H1 (cell line): Measurements from ENCODE around the gene MAML3. TPM values are rescaled to one million over a fixed set of nuclear protein-coding genes. Genes with fewer than 3 reads are reported as not detected.

Experiments
- CTCF ChIA-PET: fragments of 300-600 bp; sonication (Branson Sonifier 250); formaldehyde crosslinking; loops from one replicate; lab custom pipeline; 2021; ENCODE audit not compliant: partially characterized antibody; lab: Charles Lee
- POLR2A ChIA-PET: fragments of 300-600 bp; sonication (Branson Sonifier 250); formaldehyde crosslinking; loops from one replicate; lab custom pipeline; 2021; ENCODE audit warnings: inconsistent platforms; ENCODE audit not compliant: partially characterized antibody; lab: Charles Lee
- DNase-seq, 2 experiments: peaks; one replicate each; pipeline versions ENCODE4 v3.0.0 to v3.0.0-alpha.2; 2010 to 2022; ENCODE audit warnings: low spot score in 2 of 2, low read depth in 1 of 2, mixed read lengths in 1 of 2
- FAIRE-seq: peaks from 2 replicates; lab custom pipeline; 2011; peaks lifted over from hg19 to GRCh38; lab: Jason Lieb, UNC
- H2AFZ ChIP-seq: 2 replicates; pipeline ENCODE4 v1.8.1; 2012; ENCODE audit warnings: low read length, inconsistent platforms
- H2AK5ac ChIP-seq: 2 replicates; pipeline ENCODE4 v1.6.1; 2013; ENCODE audit warnings: low read depth, low read length
- H2BK120ac ChIP-seq: replicated peaks from 2 replicates; pipeline ENCODE3; 2013; ENCODE audit warnings: low read depth, low read length, inconsistent platforms
- H2BK12ac ChIP-seq: 2 replicates; pipeline ENCODE4 v1.6.1; 2013; ENCODE audit warnings: low read depth, low read length
- H2BK15ac ChIP-seq: 2 replicates; pipeline ENCODE4 v1.6.1; 2013; ENCODE audit warnings: low read length
- H2BK20ac ChIP-seq: 2 replicates; pipeline ENCODE4 v1.6.1; 2013; ENCODE audit warnings: low read length
- H2BK5ac ChIP-seq: 2 replicates; pipeline ENCODE4 v1.6.1; 2013; ENCODE audit warnings: low read depth, low read length
- H3K14ac ChIP-seq: 2 replicates; pipeline ENCODE4 v1.6.1; 2013; ENCODE audit warnings: inconsistent platforms; ENCODE audit not compliant: insufficient read length
- H3K18ac ChIP-seq: 2 replicates; pipeline ENCODE4 v1.6.1; 2013; ENCODE audit warnings: low read length; ENCODE audit errors: extremely low read depth
- H3K23ac ChIP-seq: 2 replicates; pipeline ENCODE4 v1.6.1; 2013; ENCODE audit warnings: inconsistent platforms; ENCODE audit not compliant: insufficient read length
- H3K23me2 ChIP-seq: 2 replicates; pipeline ENCODE4 v1.6.1; 2013; ENCODE audit warnings: low read depth, low read length
- H3K27ac ChIP-seq: 2 replicates; pipeline ENCODE4 v1.6.1; 2011; ENCODE audit warnings: low read depth, low read length, inconsistent platforms
- H3K27me3 ChIP-seq, 4 experiments: replicated peaks in 1 of 4; 1 replicate in 1 of 4; 2 replicates in 3 of 4; pipeline versions ENCODE4 v1.6.1 to v1.8.1; 2011 to 2013; ENCODE audit warnings: low read length in 3 of 4, mild to moderate bottlenecking in 3 of 4, inconsistent platforms in 2 of 4, mixed read lengths in 2 of 4, moderate library complexity in 1 of 4; ENCODE audit not compliant: control insufficient read depth in 3 of 4, insufficient read depth in 3 of 4; ENCODE audit errors: extremely low read depth in 1 of 4
- H3K36me3 ChIP-seq, 4 experiments: 2 replicates each; pipeline versions ENCODE4 v1.6.1 to v1.8.1; 2011 to 2013; ENCODE audit warnings: mild to moderate bottlenecking in 4 of 4, low read length in 3 of 4, moderate library complexity in 2 of 4, control low read depth in 1 of 4, inconsistent platforms in 1 of 4; ENCODE audit not compliant: insufficient read depth in 4 of 4, control insufficient read depth in 2 of 4
- H3K4ac ChIP-seq: replicated peaks from 2 replicates; pipeline ENCODE3; 2013; ENCODE audit warnings: low read length, low read depth, mixed read lengths, inconsistent platforms; ENCODE audit not compliant: insufficient read length
- H3K4me1 ChIP-seq, 4 experiments: replicated peaks in 1 of 4; 1 replicate in 1 of 4; 2 replicates in 3 of 4; pipeline versions ENCODE4 v1.6.1 to v1.8.1; 2011 to 2013; ENCODE audit warnings: low read length in 3 of 4, inconsistent platforms in 2 of 4, mixed read lengths in 1 of 4; ENCODE audit not compliant: insufficient read depth in 4 of 4, control insufficient read depth in 3 of 4
- H3K4me2 ChIP-seq, 2 experiments: 2 replicates each; pipeline versions ENCODE4 v1.6.1 to v1.8.1; 2011 to 2013; ENCODE audit warnings: low read depth in 2 of 2, low read length in 2 of 2, control low read depth in 1 of 2, inconsistent platforms in 1 of 2, mild to moderate bottlenecking in 1 of 2; ENCODE audit not compliant: insufficient read depth in 1 of 2
- H3K4me3 ChIP-seq, 4 experiments: fragments of 200-600, 300-600 bp in 1 of 4; sonication (generic), shearing (Covaris generic), sonication (Bioruptor Twin) in 1 of 4; 2 replicates each; pipeline versions ENCODE4 v1.5.1 to v1.8.1; 2011 to 2016; ENCODE audit warnings: low read length in 4 of 4, low read depth in 3 of 4, control low read depth in 2 of 4, inconsistent platforms in 2 of 4, mild to moderate bottlenecking in 2 of 4, mixed read lengths in 1 of 4, moderate library complexity in 1 of 4; ENCODE audit not compliant: insufficient read depth in 2 of 4; ENCODE audit errors: extremely low read depth in 1 of 4
- H3K56ac ChIP-seq: replicated peaks from 2 replicates; pipeline ENCODE3; 2013; ENCODE audit warnings: low read depth, mild to moderate bottlenecking, mixed read lengths, low read length, inconsistent platforms; ENCODE audit not compliant: insufficient read length
- H3K79me1 ChIP-seq: 2 replicates; pipeline ENCODE4 v1.6.1; 2013; ENCODE audit warnings: low read depth, low read length, control low read depth
- H3K79me2 ChIP-seq, 2 experiments: 2 replicates each; pipeline versions ENCODE4 v1.6.1 to v1.8.1; 2012 to 2013; ENCODE audit warnings: low read length in 2 of 2, mild to moderate bottlenecking in 2 of 2, inconsistent platforms in 1 of 2; ENCODE audit not compliant: insufficient read depth in 2 of 2, control insufficient read depth in 1 of 2
- H3K9ac ChIP-seq, 4 experiments: replicated peaks in 1 of 4; 1 replicate in 1 of 4; 2 replicates in 3 of 4; pipeline versions ENCODE4 v1.6.1 to v1.8.1; 2011 to 2013; ENCODE audit warnings: low read depth in 3 of 4, low read length in 3 of 4, control low read depth in 2 of 4, mild to moderate bottlenecking in 2 of 4, moderate library complexity in 2 of 4, inconsistent platforms in 1 of 4; ENCODE audit errors: extremely low read depth in 1 of 4
- H3K9me3 ChIP-seq, 2 experiments: 2 replicates each; pipeline versions ENCODE4 v1.6.1 to v1.8.1; 2012 to 2013; ENCODE audit warnings: mild to moderate bottlenecking in 2 of 2, moderate library complexity in 2 of 2, control low read depth in 1 of 2, inconsistent platforms in 1 of 2, low read depth in 1 of 2, low read length in 1 of 2, mixed read lengths in 1 of 2; ENCODE audit not compliant: insufficient read depth in 2 of 2
- H4K20me1 ChIP-seq, 2 experiments: replicated peaks in 1 of 2; 2 replicates each; pipeline versions ENCODE3 to v1.8.1; 2011 to 2013; ENCODE audit warnings: inconsistent platforms in 2 of 2, low read length in 2 of 2, mild to moderate bottlenecking in 1 of 2; ENCODE audit not compliant: insufficient read depth in 2 of 2, control insufficient read depth in 1 of 2
- H4K5ac ChIP-seq: 2 replicates; pipeline ENCODE4 v1.6.1; 2013; ENCODE audit warnings: low read length, low read depth, mixed read lengths, inconsistent platforms; ENCODE audit not compliant: insufficient read length
- H4K8ac ChIP-seq: 2 replicates; pipeline ENCODE4 v1.8.0; 2013; ENCODE audit warnings: mild to moderate bottlenecking, moderate library complexity, low read length, inconsistent platforms; ENCODE audit not compliant: insufficient read depth; ENCODE audit errors: extremely low read depth
- H4K91ac ChIP-seq: replicated peaks from 2 replicates; pipeline ENCODE3; 2013; ENCODE audit warnings: low read length, mixed read lengths, inconsistent platforms; ENCODE audit not compliant: insufficient read length
- POLR2A ChIP-seq, 2 experiments: IDR thresholded peaks; 1 replicate in 1 of 2; 2 replicates in 1 of 2; pipeline ENCODE4 v1.6.1; 2011; ENCODE audit warnings: low read depth in 2 of 2, low read length in 2 of 2, mild to moderate bottlenecking in 2 of 2; ENCODE audit errors: control extremely low read depth in 1 of 2
- WGBS, 2 experiments: shearing (Covaris generic) in 1 of 2; methylation state at CpG; one replicate each; pipeline versions ENCODE4 v1.1.6 to v1.1.7; 2013 to 2015; ENCODE audit warnings: low lambda C conversion rate in 2 of 2, mixed read lengths in 2 of 2, inconsistent platforms in 1 of 2, low coverage in 1 of 2, missing lambda C conversion rate in 1 of 2; ENCODE audit not compliant: insufficient replicate concordance in 2 of 2, insufficient coverage in 1 of 2, insufficient read length in 1 of 2; ENCODE audit errors: extremely low coverage in 1 of 2, missing lambda C conversion rate in 1 of 2; 5-methylcytosine and 5-hydroxymethylcytosine counted together
- polyA plus RNA-seq, 7 experiments: library from polyadenylated mRNA; depleted of rRNA in 3 of 7; stranded (reverse) in 5 of 7; unstranded in 2 of 7; fragments of >200 nt in 5 of 7; fragments of 200-250 nt in 2 of 7; gene quantifications; 1 replicate in 5 of 7; 2 replicates in 1 of 7; 4 replicates in 1 of 7; pipeline versions ENCODE4 v1.2.1 to v1.2.3, GENCODE V29; 2011 to 2013; ENCODE audit warnings: missing spikeins in 2 of 7, mixed read lengths in 2 of 7
- total RNA-seq: library from RNA; stranded (reverse); fragmentation: NEBNext Ultra II Directional; extraction: Animal tissue kit (Norgen Biotek cat#: 25700); gene quantifications from 2 replicates; pipeline ENCODE4 v1.2.1, GENCODE V29; 2021

The MAML3 gene
- total and polyA plus RNA-seq, 2 of the 8 experiments (the other 6 are each of a cell fraction or from before 2014, with no cell fraction given): 2.1 to 5.7 TPM

- no peaks in the 10 kb centered on the region for H3K79me2 ChIP-seq
- no peak overlapping the region for H3K14ac ChIP-seq
- H3K4me3 ChIP-seq: no peak overlapping the region
- H3K4me1 ChIP-seq: peaks cover 5 to 11% (median 7%) of the 10 kb centered on the region in 4 experiments; a peak in 6 of 7 replicates
- H3K27me3 ChIP-seq: no peaks in the 10 kb centered on the region
- H3K56ac ChIP-seq: no peak overlapping the region
- ChIA-PET POLR2A (no interaction called here), CTCF (no interaction called here)
- no peak overlapping the region for H3K18ac ChIP-seq
- H2BK120ac ChIP-seq: no peak overlapping the region
- H3K9me3 ChIP-seq: no peaks in the 10 kb centered on the region
- H4K20me1 ChIP-seq: no peaks in the 10 kb centered on the region
- no peaks in the 10 kb centered on the region for H3K36me3 ChIP-seq
- no peak overlapping the region for H3K4ac ChIP-seq
- WGBS, 2 experiments: 84% methylated on average over 7 of the region's 7 CpGs; no CpG with 5 or more reads in 1 of the 2 experiments
- H3K23me2 ChIP-seq: no peaks in the 10 kb centered on the region
- no peak overlapping the region for H4K91ac ChIP-seq
- no peak for DNase-seq
- H3K27ac ChIP-seq: no peak overlapping the region
- FAIRE-seq: no peak
- H2BK5ac ChIP-seq: no peak overlapping the region
- no peak overlapping the region for H2BK15ac ChIP-seq
- H2AFZ ChIP-seq: no peak overlapping the region
- H2BK20ac ChIP-seq: no peak overlapping the region
- H2AK5ac ChIP-seq: no peak overlapping the region
- H2BK12ac ChIP-seq: no peak overlapping the region
- no peak overlapping the region for H4K8ac ChIP-seq
- H3K4me2 ChIP-seq: no peak overlapping the region
- H3K79me1 ChIP-seq: no peaks in the 10 kb centered on the region
- H4K5ac ChIP-seq: no peak overlapping the region
- H3K23ac ChIP-seq: no peak overlapping the region
- H3K9ac ChIP-seq: no peak overlapping the region
- TF ChIP-seq POLR2A (IDR thresholded peaks at IDR 0.05; ENCODE audit: control extremely low read depth in 1 of 2, low read depth in 2 of 2, low read length in 2 of 2): no peak
Measured at GRCh38 chr4:139987502-139987850, 166.5 kb downstream of the MAML3 start.
